ENCODE results near the gene GPR171.

DNA sequence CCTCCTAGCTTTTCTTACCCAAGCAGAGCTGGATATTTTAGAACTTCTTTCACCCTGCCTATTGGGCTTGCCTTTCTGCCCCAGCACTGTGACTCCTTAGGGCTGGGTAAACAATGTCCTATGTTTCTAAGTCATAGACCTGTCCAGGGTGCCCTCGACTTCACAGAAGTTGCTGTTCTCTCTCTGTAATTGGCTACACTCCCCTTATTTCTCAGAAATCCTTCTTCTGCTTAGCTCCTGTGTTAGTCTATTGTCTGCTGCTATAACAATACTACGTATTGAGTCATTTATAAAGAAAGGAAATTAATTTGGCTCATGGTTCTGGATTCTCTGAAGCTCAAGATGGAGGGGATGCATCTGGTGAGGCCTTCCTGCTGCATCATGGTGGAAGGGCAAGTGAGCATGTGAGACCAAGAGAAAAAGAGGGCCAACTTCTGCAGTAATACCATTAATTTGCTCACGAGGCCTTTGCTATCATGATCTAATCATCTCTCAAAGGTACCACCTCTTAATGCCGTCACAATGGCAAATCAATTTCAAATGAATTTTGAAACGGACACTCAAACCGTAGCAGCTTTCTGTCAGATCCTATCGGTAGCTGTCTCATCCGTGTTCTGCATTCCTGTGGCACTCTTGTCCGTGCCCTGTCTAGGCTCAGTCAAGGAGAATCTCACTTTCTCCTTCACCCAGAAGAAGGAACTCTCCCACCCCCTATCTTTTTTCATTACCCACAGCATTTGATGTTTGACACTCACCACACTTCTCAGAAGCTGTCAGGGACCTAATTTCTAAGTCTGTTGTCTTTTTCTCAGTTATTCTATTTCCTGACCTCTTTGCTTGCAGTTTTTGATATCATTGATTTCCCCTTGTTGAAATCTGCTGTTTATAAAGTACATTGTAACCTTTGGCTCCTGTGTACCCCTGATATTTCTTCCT is 22.3 kb upstream of the GPR171 start:
- TF ChIP-seq, protein P1, sequence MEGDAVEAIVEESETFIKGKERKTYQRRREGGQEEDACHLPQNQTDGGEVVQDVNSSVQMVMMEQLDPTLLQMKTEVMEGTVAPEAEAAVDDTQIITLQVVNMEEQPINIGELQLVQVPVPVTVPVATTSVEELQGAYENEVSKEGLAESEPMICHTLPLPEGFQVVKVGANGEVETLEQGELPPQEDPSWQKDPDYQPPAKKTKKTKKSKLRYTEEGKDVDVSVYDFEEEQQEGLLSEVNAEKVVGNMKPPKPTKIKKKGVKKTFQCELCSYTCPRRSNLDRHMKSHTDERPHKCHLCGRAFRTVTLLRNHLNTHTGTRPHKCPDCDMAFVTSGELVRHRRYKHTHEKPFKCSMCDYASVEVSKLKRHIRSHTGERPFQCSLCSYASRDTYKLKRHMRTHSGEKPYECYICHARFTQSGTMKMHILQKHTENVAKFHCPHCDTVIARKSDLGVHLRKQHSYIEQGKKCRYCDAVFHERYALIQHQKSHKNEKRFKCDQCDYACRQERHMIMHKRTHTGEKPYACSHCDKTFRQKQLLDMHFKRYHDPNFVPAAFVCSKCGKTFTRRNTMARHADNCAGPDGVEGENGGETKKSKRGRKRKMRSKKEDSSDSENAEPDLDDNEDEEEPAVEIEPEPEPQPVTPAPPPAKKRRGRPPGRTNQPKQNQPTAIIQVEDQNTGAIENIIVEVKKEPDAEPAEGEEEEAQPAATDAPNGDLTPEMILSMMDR (IDR thresholded peaks at IDR 0.05; ENCODE audit: insufficient read depth, low read length, poor library complexity, severe bottlenecking): no peak
- no peak for TF ChIP-seq EZH2phosphoT487 (conservative IDR thresholded peaks at IDR 0.05; ENCODE audit: low read length)
